Measurements from ENCODE around the gene CENPP.
"Not testable (repeated sequence)": the region's sequence is repeated elsewhere in the genome, so short reads cannot be mapped to it uniquely, and the experiment has no call there.

The CENPP gene

GRCh38 chr9:92558612-92559374 is 233.0 kb downstream of the CENPP start:
- DNase-seq: no peak

DNA sequence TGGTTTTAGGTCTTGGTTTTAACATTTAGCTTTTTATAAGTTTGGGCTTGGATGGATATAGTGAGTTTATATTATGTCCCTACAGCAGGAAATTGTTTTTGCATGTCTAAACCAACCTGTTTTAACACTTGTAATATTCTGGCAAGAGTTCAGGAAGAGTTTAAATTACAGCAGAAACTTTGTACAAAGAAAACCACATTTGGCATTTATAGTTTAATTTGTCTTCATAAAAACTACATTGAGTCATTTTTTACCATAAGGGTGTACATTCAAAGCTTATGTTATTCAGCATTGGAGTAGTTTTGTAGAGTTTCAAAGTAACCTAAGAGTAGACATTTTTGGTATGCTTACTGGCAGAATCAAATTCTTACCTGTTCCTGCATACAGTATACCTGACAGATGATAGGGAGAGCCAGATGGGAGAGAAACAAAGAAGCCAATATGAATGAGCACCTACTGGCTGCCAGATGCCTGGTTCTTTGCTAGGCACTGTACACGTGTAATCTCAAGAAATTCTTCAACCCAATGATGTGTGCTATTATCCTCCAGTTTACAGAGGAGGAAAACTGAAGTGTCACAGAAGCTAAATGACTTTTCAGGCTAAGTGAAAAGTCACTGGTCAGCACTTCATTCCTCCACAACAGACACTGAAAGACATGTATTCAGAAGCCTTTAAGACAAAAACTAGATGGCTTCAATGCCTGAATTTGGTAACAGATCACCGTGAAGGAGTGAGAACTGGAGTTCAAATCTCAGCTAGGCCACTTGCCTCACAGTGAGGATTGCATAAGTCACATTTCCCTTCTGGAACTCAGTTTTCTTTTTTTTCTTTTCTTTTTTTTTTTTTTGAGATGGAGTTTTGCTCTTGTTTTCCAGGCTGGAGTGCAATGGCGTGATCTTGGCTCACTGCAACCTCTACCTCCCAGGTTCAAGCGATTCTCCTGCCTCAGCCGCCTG is 235.9 kb downstream of the CENPP start:
- no peak for DNase-seq

DNA sequence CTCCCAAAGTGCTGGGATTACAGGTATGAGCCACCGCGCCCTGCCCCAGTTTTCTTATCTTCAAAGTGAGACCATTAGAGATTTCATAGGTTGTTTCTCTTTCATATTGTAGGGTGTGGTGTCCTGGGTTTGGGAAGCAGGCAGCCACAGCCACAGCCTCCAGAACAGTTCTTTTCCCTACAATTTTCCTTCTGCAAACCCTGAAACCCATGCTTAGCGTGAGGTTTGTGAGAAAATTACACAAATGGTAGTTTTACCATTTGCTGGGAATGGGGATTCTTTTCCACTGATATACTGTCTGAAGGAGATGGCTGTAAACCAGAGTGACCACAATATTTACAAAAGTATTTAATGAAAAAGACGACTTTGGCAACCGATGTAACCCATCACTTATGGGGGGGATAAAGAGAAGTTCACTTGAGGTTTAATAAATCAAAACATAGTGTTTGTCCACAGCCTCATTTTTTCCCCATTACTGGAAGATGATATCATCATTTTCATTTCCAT is 236.8 kb downstream of the CENPP start:
- no peak for DNase-seq

DNA sequence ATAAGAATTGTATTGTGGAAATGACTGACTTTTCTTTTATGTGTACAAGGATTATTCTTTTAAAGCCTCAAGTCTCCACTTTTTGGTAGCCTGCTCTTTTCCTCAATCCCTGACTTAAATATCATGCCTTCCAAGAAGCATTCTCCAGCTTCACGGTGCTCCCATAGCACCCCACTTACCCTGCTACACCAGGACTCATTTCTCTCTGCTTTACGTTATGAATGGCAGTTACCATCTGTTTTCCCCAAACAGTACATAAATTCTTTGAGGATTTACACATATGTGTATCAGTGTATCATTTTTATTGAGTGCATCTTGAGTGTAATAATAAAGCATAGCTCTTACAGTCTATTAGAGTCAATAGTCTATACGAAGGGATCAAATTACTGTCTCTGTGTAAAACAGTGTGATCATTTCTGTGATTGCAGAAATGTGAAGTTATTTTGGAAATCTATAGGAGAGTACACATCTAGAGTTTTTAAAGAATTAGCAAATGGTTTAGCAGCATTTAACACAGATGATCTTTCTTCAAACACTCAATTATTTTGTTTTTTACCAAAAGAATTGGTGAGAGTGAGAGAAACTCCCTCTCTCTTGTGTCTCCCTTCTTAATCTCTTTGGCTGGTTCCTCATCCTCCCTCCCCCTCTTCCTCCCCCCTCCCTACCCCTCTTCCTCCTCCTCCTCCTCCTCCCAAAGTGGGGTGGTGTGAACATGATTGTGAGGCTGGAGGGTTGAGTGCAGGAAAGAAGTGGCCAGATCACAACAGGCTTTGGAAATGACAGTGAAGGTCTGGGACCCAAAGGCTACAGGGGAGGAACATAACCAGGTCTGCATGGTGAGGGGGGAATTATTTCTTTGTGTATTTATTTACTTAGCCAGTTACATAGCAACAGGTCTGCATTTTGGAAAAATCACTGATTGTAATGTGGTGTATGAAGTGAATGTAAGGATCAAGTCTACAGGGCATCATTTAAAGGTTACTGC is 237.7 kb downstream of the CENPP start:
- peak in 2 of 3 experiments; percentile 1 to 39 for DNase-seq

- DNase-seq: no peak
Measured at GRCh38 chr9:92564504-92564903, 238.8 kb downstream of the CENPP start.

DNA sequence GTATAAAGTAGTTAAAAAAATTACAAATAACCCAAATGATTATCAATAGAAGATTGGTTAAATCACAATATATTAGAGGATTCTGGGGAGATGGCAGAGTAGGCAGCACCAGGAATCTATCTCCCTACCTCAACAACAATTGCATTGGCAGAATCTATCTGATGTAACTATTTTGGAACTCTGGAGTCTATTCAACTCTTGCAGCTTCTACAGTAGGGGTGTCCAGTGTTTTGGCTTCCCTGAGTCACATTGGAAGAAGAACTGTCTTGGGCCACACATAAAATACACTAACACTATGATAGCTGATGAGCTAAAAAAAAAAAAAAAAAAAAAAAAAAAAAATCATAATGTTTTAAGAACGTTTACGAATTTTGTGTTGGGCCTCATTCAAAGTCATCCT is 239.2 kb downstream of the CENPP start:
- DNase-seq: no peak

GRCh38 chr9:92571871-92572270 is 246.1 kb downstream of the CENPP start:
- not testable (repeated sequence) for DNase-seq

- not testable (repeated sequence) for DNase-seq
Measured at GRCh38 chr9:92573612-92574011, 247.9 kb downstream of the CENPP start.

DNA sequence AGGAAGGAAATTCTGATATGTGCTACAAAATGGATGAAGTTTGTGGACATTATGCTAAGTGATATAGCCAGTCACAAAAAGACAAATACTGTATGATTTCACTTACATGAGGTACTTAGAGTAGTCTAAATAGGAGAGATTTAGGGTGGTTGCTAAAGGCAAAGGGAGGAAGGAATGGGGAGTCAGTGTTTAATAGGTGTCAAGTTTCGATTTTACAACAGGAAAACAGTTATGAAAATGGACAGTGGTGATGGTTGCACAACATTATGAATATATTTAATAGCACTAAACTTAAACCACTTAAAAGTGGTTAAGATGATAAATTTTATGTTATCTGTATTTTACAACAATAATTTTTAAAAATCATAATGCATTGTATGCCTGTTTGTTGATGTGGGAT is 250.4 kb downstream of the CENPP start:
- DNase-seq: no peak

- no peak for DNase-seq
Measured at GRCh38 chr9:92589923-92590322, 264.2 kb downstream of the CENPP start.

GRCh38 chr9:92590377-92590776 is 264.6 kb downstream of the CENPP start:
- no peak for DNase-seq

DNA sequence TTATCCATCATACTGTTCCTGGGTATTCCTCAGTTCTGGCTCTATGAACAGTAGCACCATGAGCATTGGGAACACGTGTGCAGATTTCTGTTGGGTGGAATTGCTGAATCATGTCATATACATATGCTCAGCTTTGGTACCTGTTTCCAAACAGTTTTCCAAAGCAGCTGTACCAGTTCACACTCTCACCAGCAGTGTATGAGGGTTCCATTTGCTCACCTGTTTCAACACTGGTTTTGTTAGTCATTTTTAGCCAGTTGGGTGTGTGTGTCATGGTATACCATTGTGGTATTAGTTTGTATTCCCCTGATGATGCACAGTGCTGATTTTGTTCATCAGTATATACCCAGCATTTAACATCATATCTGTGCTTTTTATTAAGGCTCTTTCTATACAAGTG is 266.8 kb downstream of the CENPP start:
- DNase-seq: no peak

DNA sequence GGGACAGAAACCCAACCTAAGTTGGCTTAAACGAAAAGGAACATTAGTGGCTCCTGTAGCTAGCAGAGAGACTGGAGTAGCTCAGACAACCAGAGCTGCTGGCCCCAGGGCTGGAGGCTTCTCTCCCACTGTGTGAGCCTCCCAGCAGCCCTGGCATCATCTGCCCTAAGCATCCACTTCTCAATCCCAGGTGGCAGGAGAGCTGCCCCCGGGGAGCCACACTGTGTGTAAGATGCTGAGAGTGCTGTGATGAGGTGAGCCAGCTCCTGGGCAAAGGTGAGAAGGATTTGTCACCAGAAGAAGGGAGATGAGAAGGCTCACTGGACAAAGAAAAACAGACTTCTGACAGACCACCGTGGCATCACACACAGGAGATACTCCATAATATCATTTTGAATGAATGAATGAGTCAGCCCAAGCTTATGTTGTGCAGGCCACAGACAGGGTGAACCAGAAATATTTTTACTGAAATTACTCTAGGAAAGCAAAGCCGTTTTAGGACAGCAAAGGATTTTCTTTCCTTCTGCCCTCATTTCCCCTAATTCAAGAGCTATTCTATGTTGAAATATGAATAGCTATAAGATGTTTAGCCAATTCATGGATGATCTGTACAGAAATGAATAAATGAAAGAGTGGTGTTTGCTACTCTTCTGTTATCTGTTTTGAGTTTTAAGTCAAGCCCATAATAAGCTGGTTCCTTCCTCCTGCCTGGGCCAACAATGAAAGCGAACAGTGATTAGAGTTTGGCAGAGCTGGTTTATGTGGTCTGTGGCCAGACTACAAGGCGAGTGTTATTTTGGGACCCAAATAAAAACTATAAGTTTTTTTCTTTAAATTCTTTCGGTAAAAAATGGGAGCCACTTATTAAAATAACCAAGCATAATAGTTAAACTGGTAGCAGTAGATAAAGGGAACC is 267.5 kb downstream of the CENPP start:
- DNase-seq: no peak

- not testable (repeated sequence) for DNase-seq
Measured at GRCh38 chr9:92595075-92595474, 269.3 kb downstream of the CENPP start.

- no peak for DNase-seq
Measured at GRCh38 chr9:92595930-92596329, 270.2 kb downstream of the CENPP start.

- DNase-seq: no peak
Measured at GRCh38 chr9:92598382-92598781, 272.6 kb downstream of the CENPP start.

GRCh38 chr9:92599938-92600461 is 274.2 kb downstream of the CENPP start:
- no peak for DNase-seq

GRCh38 chr9:92600462-92601261 is 274.9 kb downstream of the CENPP start:
- no peak for DNase-seq

DNA sequence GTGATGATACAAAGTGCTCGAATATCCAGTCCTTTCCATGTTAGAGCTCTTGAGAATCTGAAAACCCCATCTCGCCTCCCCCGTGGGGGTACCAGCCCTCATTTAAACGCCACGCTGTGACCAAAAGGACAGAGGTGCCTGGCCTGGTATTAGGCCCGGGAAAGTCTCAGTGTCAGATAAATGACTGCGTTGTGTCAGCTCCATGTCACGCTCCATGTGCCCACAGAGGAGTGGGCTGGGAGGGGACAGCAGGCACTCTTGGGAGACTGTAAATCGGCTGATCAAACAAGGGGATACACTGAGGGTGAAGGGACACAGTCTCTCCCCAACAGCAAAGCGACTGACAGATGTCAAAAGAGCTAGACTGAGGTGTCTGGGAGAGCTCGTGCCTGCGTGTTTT is 275.7 kb downstream of the CENPP start:
- no peak for DNase-seq

DNA sequence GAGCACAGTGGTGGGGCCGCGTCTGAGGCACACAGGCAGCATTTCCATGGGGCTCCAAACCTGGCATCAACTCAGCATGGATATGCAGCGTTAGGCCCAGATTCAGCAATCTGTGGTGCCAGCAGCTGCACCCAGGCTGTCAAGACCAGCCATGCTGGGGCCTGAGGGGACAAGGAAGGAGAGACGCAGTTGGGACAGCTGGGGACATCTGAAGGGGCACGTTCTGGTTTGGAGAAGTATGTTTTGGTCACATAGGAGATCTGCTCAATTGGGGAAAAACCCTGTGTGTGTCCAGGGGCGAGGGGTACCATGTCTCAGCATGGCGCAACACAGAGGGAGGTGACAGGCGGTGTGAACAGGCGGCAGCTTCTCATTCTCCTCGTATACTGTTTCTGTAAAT is 276.7 kb downstream of the CENPP start:
- no peak for DNase-seq
